Muscle layer of duodenum (tissue), 2 donors: Measurements from ENCODE around the gene CACNA1B.
A peak's percentile ranks its signal among the peaks of the same experiment; 100 is the strongest.

Experiments used
- H3K27ac ChIP-seq: one replicate; pipeline ENCODE4 v1.7.0; 2013; ENCODE audit warnings: mild to moderate bottlenecking, low read length
- H3K27me3 ChIP-seq: one replicate; pipeline ENCODE4 v1.7.0; 2013; ENCODE audit warnings: low read depth, mild to moderate bottlenecking, control low read depth, low read length
- H3K36me3 ChIP-seq, 2 donors: one replicate each; pipeline ENCODE4 v1.7.0; 2013; ENCODE audit warnings: low read length in 2 of 2, control low read depth in 1 of 2, mild to moderate bottlenecking in 1 of 2; ENCODE audit not compliant: insufficient read depth in 2 of 2, control insufficient read depth in 1 of 2
- H3K4me1 ChIP-seq, 2 donors: one replicate each; pipeline ENCODE4 v1.7.0; 2013; ENCODE audit warnings: low read length in 2 of 2, mild to moderate bottlenecking in 2 of 2, control low read depth in 1 of 2, moderate library complexity in 1 of 2; ENCODE audit not compliant: insufficient read depth in 2 of 2, control insufficient read depth in 1 of 2
- H3K4me3 ChIP-seq, 2 donors: one replicate each; pipeline ENCODE4 v1.7.0; 2013; ENCODE audit warnings: low read length in 2 of 2, low read depth in 1 of 2, mild to moderate bottlenecking in 1 of 2
- H3K9me3 ChIP-seq, 2 donors: one replicate each; pipeline ENCODE4 v1.7.0; 2013; ENCODE audit warnings: low read length in 2 of 2, control low read depth in 1 of 2, mild to moderate bottlenecking in 1 of 2; ENCODE audit not compliant: control insufficient read depth in 1 of 2
- donor health status: healthy.

Gene CACNA1B

DNA sequence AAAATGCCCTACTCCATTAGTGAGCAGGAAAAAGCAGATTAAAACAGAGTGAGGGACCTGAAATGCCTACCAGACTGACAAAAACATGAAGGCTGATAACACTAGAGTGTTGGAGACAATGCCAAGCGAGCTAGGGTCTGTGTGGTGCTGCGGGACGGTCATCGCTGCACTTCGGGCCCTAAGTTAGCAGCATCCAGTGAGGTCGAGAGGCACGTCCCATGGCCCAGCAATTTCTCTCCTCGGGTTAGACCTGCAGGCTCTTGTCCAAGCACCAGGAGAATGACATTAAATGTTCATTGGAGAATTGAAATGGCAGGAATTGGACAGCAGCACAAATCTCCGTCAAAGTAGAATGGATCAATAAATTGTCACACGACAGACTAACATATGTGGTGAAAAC lies 5.3 kb upstream of the CACNA1B start:
- Histone ChIP-seq H3K27ac (no peak overlapping the region), H3K9me3 (peaks cover 0 to 6% of the 10 kb centered on the region in 2 donors), H3K4me3 (no peak overlapping the region), H3K4me1 (no peaks in the 10 kb centered on the region), H3K36me3 (no peaks in the 10 kb centered on the region), H3K27me3 (peaks cover 6% of the 10 kb centered on the region)

GRCh38 chr9:137873408-137873807 lies 4.2 kb upstream of the CACNA1B start:
- peaks cover 6% of the 10 kb centered on the region for H3K27me3 ChIP-seq
- H3K27ac ChIP-seq: no peak overlapping the region
- no peak overlapping the region for H3K4me3 ChIP-seq
- H3K4me1 ChIP-seq: peaks cover 0 to 3% of the 10 kb centered on the region in 2 donors
- H3K36me3 ChIP-seq: no peaks in the 10 kb centered on the region
- H3K9me3 ChIP-seq: peaks cover 0 to 6% of the 10 kb centered on the region in 2 donors

DNA sequence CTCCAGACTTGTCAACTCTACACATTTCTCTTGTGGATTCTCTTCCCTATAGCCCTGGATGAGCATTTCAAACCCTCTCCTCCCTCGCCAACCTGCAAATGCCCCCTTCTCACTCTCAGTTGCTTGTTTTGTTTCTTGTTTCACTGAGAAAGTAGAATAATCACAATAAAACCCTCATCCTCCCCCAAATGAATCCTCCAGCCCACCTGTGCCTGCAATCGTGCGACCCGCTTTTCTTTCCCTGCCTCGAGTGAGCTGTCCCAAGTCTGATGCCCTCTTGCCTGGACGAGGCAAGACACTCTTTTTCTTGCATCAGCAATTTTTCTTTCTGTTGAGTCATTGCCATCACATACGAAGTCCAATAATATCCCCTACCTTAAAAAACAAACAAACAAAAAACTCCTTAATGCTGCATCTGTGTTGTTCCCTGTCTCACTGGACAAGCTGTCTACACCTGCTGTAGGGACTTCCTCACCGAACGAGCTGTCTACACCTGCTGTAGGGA lies 3.7 kb upstream of the CACNA1B start:
- Histone ChIP-seq H3K27me3 (peaks cover 6% of the 10 kb centered on the region), H3K4me1 (peaks cover 0 to 8% of the 10 kb centered on the region in 2 donors), H3K27ac (no peak overlapping the region), H3K36me3 (no peaks in the 10 kb centered on the region), H3K9me3 (peaks cover 0 to 6% of the 10 kb centered on the region in 2 donors), H3K4me3 (no peak overlapping the region)

- H3K4me3 ChIP-seq: no peak overlapping the region
- peaks cover 6% of the 10 kb centered on the region for H3K27me3 ChIP-seq
- no peak overlapping the region for H3K27ac ChIP-seq
- H3K36me3 ChIP-seq: no peaks in the 10 kb centered on the region
- peaks cover 0 to 9% of the 10 kb centered on the region in 2 donors for H3K4me1 ChIP-seq
- no peaks in the 10 kb centered on the region for H3K9me3 ChIP-seq
These were observed 2.2 kb upstream of the CACNA1B start for GRCh38 chr9:137875354-137875753.

DNA sequence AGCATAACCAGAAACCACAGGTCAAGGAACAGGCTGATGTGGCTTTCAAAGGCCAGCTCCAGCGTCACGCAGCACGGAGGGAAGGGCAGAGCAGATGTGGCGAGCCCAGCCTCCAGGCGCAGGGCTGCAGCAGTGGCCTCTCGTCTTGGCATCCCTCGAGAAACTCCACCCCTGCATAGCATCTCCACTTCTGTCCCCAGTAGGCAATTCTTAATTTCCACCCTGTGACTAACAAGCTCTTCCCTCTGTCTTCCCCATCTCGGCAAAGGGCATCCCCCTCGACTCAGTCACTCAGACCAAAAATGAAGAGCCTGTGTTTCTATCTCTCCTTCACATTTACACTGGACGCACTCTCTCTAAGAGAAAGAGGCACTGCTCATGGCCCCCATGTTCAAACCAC lies 1.7 kb upstream of the CACNA1B start:
- H3K27me3 ChIP-seq: peaks cover 6% of the 10 kb centered on the region
- H3K9me3 ChIP-seq: no peaks in the 10 kb centered on the region
- H3K27ac ChIP-seq: no peak overlapping the region
- peaks cover 0 to 9% of the 10 kb centered on the region in 2 donors for H3K4me1 ChIP-seq
- no peaks in the 10 kb centered on the region for H3K36me3 ChIP-seq
- no peak overlapping the region for H3K4me3 ChIP-seq

DNA sequence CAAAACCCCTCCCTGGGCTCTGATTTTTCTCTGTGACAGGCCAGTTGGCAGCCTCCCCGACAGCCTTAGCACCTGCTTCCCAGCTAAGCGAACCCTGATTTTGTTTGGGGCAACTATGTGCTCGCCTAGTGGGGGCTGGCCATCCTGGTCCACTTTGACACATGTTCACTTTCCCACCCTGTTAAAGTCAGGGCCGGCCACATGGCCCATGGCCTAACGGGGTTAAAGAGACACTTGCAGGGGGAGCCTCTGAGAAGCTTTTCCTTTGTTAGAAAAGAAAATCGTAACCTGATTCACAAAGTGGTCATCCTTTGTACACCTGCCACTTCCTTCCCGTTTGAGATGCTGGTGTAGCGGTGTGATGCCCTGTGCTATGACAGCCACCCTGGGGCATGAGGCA lies 1.3 kb upstream of the CACNA1B start:
- Histone ChIP-seq H3K27ac (no peak overlapping the region), H3K9me3 (no peaks in the 10 kb centered on the region), H3K4me3 (no peak overlapping the region), H3K27me3 (peaks cover 6% of the 10 kb centered on the region), H3K36me3 (no peaks in the 10 kb centered on the region), H3K4me1 (peaks cover 0 to 9% of the 10 kb centered on the region in 2 donors)

DNA sequence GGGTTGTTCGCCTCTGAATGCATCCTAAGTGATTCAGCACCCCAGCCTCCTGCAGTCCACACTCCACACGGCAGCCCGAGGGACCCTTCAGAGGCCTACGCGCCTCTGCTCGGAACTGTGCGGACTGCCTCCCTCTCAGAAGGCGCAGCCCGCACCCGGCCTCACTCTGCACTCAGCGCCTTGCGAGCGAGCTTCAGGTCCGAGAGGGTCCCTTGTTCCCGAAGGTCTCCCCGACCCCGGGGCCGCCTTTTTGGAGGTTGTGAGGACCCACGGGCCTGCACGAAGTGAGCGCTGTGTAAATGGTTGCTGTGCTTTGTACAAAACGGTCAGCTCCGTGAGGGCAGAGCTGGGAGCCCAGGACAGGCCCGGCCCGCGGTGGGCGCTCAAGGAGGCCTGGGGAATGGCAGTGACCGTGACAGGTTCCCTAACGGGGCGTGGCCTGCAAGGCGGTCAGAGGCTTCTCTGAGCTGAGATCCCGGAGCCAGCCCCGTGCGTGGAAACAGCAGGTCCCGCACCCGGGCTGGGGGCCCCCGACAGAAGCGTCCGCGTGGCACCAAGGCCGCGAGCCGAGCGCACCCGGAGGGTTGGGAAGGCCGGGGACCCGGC lies 698 bp upstream of the CACNA1B start:
- Histone ChIP-seq H3K27ac (no peak overlapping the region), H3K4me1 (peaks cover 0 to 9% of the 10 kb centered on the region in 2 donors), H3K9me3 (no peaks in the 10 kb centered on the region), H3K36me3 (no peaks in the 10 kb centered on the region), H3K27me3 (peaks cover 6% of the 10 kb centered on the region), H3K4me3 (no peak overlapping the region)

- Histone ChIP-seq H3K27ac (no peak overlapping the region), H3K9me3 (no peaks in the 10 kb centered on the region), H3K4me3 (peak overlapping the region in 1 of 2 donors; percentile 71), H3K27me3 (peaks cover 6% of the 10 kb centered on the region), H3K36me3 (no peaks in the 10 kb centered on the region), H3K4me1 (peaks cover 0 to 9% of the 10 kb centered on the region in 2 donors)
These were observed 762 bp downstream of the CACNA1B start for GRCh38 chr9:137878146-137878941.

GRCh38 chr9:137879052-137879451 lies 1.5 kb downstream of the CACNA1B start:
- Histone ChIP-seq H3K27ac (no peak overlapping the region), H3K36me3 (no peaks in the 10 kb centered on the region), H3K4me3 (peak overlapping the region in 1 of 2 donors; percentile 71), H3K4me1 (peaks cover 0 to 9% of the 10 kb centered on the region in 2 donors), H3K27me3 (peaks cover 6% of the 10 kb centered on the region), H3K9me3 (no peaks in the 10 kb centered on the region)

DNA sequence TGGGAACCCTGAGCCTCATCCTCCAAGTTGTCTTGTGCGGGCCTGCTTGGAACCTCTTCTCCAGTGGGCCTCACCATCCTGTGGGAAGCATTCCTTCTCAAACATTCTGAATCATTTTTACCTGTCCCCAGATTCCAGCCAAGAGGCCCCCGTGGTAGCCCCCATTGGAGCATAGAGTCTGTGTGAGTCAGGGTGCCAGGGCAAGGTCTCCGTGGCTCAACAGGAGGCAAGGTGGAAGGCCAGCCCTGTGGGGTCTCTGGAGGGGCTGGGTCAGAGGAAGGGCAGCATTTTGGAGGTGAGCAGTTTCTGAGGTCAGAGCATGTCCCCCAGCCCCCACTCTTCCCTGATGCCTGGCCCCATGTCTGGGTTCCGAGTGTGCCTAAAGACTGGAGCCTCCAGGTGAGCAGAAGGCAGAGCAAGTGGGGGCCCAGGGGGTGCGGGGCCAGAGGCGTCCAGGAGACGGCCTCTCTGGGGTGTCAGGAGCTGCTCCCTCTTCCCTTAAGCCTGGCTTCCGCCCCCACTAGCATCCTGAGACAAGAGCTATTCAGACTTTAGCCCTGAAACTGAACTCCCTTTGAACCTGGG lies 2.1 kb downstream of the CACNA1B start:
- no peak overlapping the region for H3K4me3 ChIP-seq
- H3K27me3 ChIP-seq: peaks cover 6% of the 10 kb centered on the region

DNA sequence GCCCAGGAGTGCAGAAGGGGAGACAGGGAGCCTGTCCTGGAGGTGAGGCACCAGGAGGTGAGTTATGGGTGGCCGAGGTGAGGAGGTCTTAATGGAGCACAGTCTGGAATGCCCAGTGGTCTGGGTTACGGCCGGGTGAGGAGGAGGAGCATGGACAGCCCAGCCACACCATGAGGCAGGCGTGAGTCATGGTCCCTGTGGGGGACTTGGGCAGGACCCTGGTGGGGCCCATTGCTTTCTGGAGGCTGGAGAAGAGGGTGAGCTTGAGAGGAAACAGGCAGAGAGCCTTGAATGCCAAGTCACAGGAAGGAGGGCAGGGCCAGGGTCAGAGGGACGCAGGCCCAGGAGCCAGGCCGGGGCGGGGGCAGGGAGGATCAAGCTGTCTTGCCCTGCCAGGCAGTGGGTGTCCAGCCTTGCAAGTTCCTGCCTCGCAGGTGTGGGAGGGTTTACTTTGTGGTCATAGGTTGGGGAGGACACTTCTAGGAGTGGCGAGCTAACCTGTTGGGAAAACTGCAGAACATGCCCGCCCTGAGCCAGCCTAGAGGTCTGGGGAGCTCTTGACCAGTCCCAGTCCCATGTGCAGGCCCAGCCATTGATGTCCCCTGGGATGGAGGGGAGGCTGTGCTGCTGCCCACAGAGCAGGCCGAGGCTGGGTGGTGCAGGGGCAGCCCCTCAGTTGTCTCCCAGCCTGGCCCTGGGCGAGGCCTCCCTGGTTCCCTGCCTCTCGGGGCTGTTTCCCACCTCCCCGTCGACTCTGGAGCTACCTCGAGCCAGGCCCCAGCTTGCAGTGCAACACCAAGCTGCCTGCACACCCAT lies 2.8 kb downstream of the CACNA1B start:
- H3K27me3 ChIP-seq: peaks cover 6% of the 10 kb centered on the region
- H3K27ac ChIP-seq: no peak overlapping the region
- H3K4me3 ChIP-seq: no peak overlapping the region
- H3K4me1 ChIP-seq: peaks cover 0 to 9% of the 10 kb centered on the region in 2 donors
- no peaks in the 10 kb centered on the region for H3K36me3 ChIP-seq
- H3K9me3 ChIP-seq: no peaks in the 10 kb centered on the region

More for the DNA sequence above, 2.1 kb downstream of the CACNA1B start:
- Histone ChIP-seq H3K9me3 (no peaks in the 10 kb centered on the region), H3K4me1 (peaks cover 0 to 9% of the 10 kb centered on the region in 2 donors), H3K36me3 (no peaks in the 10 kb centered on the region), H3K27ac (no peak overlapping the region)
